ENCODE measurements around the gene STARD5. TPM values are rescaled to one million over a fixed set of nuclear protein-coding genes. Genes with fewer than 3 reads are reported as not detected.

STARD5 gene
- total RNA-seq, 1 donor from 2014 or later, result 5.5 TPM

GRCh38 chr15:81275711-81276392, 48.1 kb downstream of the STARD5 start:
- peaks cover 42% of the 10 kb centered on the region for H3K27me3 ChIP-seq (ENCODE audit: insufficient read depth, low read length)
- no peak overlapping the region for H3K4me3 Mint-ChIP-seq (ENCODE audit: unreplicated experiment)
- no peak overlapping the region for H2AFZ ChIP-seq (ENCODE audit: low read depth, low read length)
- no peaks in the 10 kb centered on the region for H3K79me2 ChIP-seq (ENCODE audit: insufficient read depth, low read length)
- no peaks in the 10 kb centered on the region for H3K9me3 ChIP-seq (ENCODE audit: insufficient read depth, low read depth, low read length)
- peaks cover 2% of the 10 kb centered on the region for H3K36me3 Mint-ChIP-seq (ENCODE audit: low read depth, unreplicated experiment)
- H3K4me1 Mint-ChIP-seq (ENCODE audit: low read depth, unreplicated experiment), result peaks cover 4% of the 10 kb centered on the region
- H3K4me3 ChIP-seq (ENCODE audit: insufficient read depth, low read depth, low read length), result no peak overlapping the region
- H3K36me3 ChIP-seq (ENCODE audit: insufficient read depth, low read length), result no peaks in the 10 kb centered on the region
- peaks cover 5% of the 10 kb centered on the region for H3K9me3 Mint-ChIP-seq (ENCODE audit: unreplicated experiment)
- FAIRE-seq, result no peak
- H3K4me1 ChIP-seq (ENCODE audit: insufficient read depth, low read length), result peaks cover 3% of the 10 kb centered on the region
- no peak overlapping the region for H3K27ac ChIP-seq (ENCODE audit: low read depth, low read length)
- H3K9ac ChIP-seq (ENCODE audit: low read length), result no peak overlapping the region
- DNase-seq (ENCODE audit: low read depth), result no peak
- H3K4me2 ChIP-seq (ENCODE audit: low read length), result no peak overlapping the region
- H3K27me3 Mint-ChIP-seq (ENCODE audit: low read depth, unreplicated experiment), result peaks cover 1% of the 10 kb centered on the region
- no peak for TF ChIP-seq EZH2 (IDR thresholded peaks at IDR 0.05; ENCODE audit: insufficient read depth, low read length)
- no peak for TF ChIP-seq CTCF (IDR thresholded peaks at IDR 0.05; ENCODE audit: insufficient read depth, low read depth, low read length)
- H4K20me1 ChIP-seq (ENCODE audit: insufficient read depth, low read length), result no peaks in the 10 kb centered on the region
- H3K27ac Mint-ChIP-seq (ENCODE audit: unreplicated experiment), result no peak overlapping the region

DNA sequence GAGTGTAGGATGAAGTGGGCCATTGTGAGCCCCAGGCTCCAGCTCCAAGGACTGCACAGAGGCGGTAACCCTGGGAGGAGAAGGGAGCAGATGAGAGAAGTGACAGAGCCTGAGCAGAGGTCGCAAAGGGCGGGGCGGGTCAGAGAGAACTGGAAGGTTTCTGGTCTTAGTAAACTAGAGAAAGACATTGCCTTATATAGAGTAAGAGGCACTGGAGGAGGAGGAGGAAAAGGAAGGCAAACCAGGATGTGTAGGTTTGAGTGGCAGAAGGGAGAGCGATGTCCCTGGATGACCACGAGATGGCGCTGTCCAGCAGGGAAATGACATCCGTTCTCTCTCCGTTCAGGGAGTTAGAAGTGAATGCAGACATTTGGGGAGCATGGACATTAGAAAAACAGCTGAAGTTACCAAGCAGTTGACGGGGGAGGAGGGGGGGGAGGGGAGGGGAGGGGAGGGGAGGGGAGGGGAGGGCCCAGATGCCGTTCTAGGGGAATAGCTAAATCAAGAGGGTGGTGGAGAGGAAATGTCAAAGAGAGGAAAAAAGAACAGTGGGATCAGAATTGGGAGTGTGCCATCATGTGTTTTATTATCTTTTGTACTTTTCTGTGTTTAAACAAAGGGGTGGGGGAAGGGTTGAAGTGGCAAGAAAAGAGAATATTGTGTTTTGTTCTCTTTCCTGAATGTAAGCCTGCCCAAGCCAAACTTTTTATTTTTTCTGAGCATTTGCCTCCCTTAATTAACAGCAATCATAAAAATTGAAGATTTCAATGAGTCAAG, 48.8 kb downstream of the STARD5 start:
- H3K4me2 ChIP-seq (ENCODE audit: low read length), result no peak overlapping the region
- no peak overlapping the region for H3K27ac ChIP-seq (ENCODE audit: low read depth, low read length)
- Mint-ChIP-seq H3K27me3 (ENCODE audit: low read depth, unreplicated experiment) (peaks cover 1% of the 10 kb centered on the region), H3K36me3 (ENCODE audit: low read depth, unreplicated experiment) (peaks cover 2% of the 10 kb centered on the region), H3K4me3 (ENCODE audit: unreplicated experiment) (no peak overlapping the region), H3K4me1 (ENCODE audit: low read depth, unreplicated experiment) (peaks cover 4% of the 10 kb centered on the region), H3K9me3 (ENCODE audit: unreplicated experiment) (peaks cover 5% of the 10 kb centered on the region), H3K27ac (ENCODE audit: unreplicated experiment) (no peak overlapping the region)
- no peaks in the 10 kb centered on the region for H3K36me3 ChIP-seq (ENCODE audit: insufficient read depth, low read length)
- H2AFZ ChIP-seq (ENCODE audit: low read depth, low read length), result no peak overlapping the region
- no peaks in the 10 kb centered on the region for H3K79me2 ChIP-seq (ENCODE audit: insufficient read depth, low read length)
- no peaks in the 10 kb centered on the region for H4K20me1 ChIP-seq (ENCODE audit: insufficient read depth, low read length)
- peak; percentile 79 for TF ChIP-seq CTCF (IDR thresholded peaks at IDR 0.05; ENCODE audit: insufficient read depth, low read depth, low read length)
- TF ChIP-seq EZH2 (IDR thresholded peaks at IDR 0.05; ENCODE audit: insufficient read depth, low read length), result no peak
- no peaks in the 10 kb centered on the region for H3K9me3 ChIP-seq (ENCODE audit: insufficient read depth, low read depth, low read length)
- H3K4me3 ChIP-seq (ENCODE audit: insufficient read depth, low read depth, low read length), result no peak overlapping the region
- peaks cover 35% of the 10 kb centered on the region for H3K27me3 ChIP-seq (ENCODE audit: insufficient read depth, low read length)
- H3K4me1 ChIP-seq (ENCODE audit: insufficient read depth, low read length), result peaks cover 9% of the 10 kb centered on the region
- FAIRE-seq (peak; percentile 66), DNase-seq (ENCODE audit: low read depth) (peak; percentile 63)
- no peak overlapping the region for H3K9ac ChIP-seq (ENCODE audit: low read length)

Data from astrocyte (in vitro differentiated cells and primary cell).